ENCODE results near the gene XPNPEP2. TPM values are rescaled to one million over a fixed set of nuclear protein-coding genes. Genes with fewer than 3 reads are reported as not detected.

The XPNPEP2 gene
- polyA plus RNA-seq, 1 of the 3 experiments (the other 2 are of a cell fraction): 0.21 TPM

GRCh38 chrX:129787336-129788055, 48.7 kb downstream of the XPNPEP2 start:
- CTCF ChIA-PET: interaction anchor here (0.6 kb wide), 1 partner anchor 11 kb away, joined by 3 read pairs; no protein-coding TSS in a partner anchor
- 41% methylated on average over 9 of the region's 11 CpGs for WGBS (ENCODE audit: low lambda C conversion rate)

More at GRCh38 chrX:129787336-129788055, 48.7 kb downstream of the XPNPEP2 start:
- Histone ChIP-seq H3K4me1 (ENCODE audit: control insufficient read depth in 1 of 2, insufficient read depth in 2 of 2, low read depth in 1 of 2, low read length in 1 of 2) (no peaks in the 10 kb centered on the region; a peak in 1 of 4 replicates), H4K20me1 (ENCODE audit: insufficient read depth) (no peaks in the 10 kb centered on the region), H3K4me3 (ENCODE audit: low read depth in 2 of 2, low read length in 1 of 2) (no peak overlapping the region), H3K36me3 (replicated peaks in 1 of 2; ENCODE audit: control insufficient read depth in 1 of 2, insufficient read depth in 2 of 2, low read length in 1 of 2) (no peaks in the 10 kb centered on the region), H3K4me2 (no peak overlapping the region), H3K9me3 (no peaks in the 10 kb centered on the region), H3K9me2 (no peaks in the 10 kb centered on the region), H3K27me3 (ENCODE audit: insufficient read depth) (no peaks in the 10 kb centered on the region; the same call in 1 of the 2 replicates), H3K79me2 (ENCODE audit: insufficient read depth) (no peaks in the 10 kb centered on the region), H3K27ac (ENCODE audit: low read depth in 2 of 2, low read length in 1 of 2) (no peak overlapping the region), H2AFZ (ENCODE audit: low read depth) (no peak overlapping the region), H3K9ac (no peak overlapping the region), H3F3A (replicated peaks; ENCODE audit: insufficient read depth) (no peaks in the 10 kb centered on the region)
- no peak for TF ChIP-seq GATA2 (CRISPR knock-in tag; IDR thresholded peaks at IDR 0.05)
- TF ChIP-seq FOXJ3 (CRISPR knock-in tag; IDR thresholded peaks at IDR 0.05): no peak
- no peak for TF ChIP-seq NRF1 (IDR thresholded peaks at IDR 0.05; ENCODE audit: low read depth, low read length)
- no peak for TF ChIP-seq RAD21 (IDR thresholded peaks at IDR 0.05; ENCODE audit: low read length)
- no peak for TF ChIP-seq IRF3 (IDR thresholded peaks at IDR 0.05; ENCODE audit: low read depth, low read length)
- TF ChIP-seq EZH2phosphoT487 (IDR thresholded peaks at IDR 0.05; ENCODE audit: borderline replicate concordance, low read depth): no peak
- no peak for TF ChIP-seq MAX (IDR thresholded peaks at IDR 0.05; ENCODE audit: low read depth)
- TF ChIP-seq MXI1 (IDR thresholded peaks at IDR 0.05; ENCODE audit: low read depth, low read length): no peak
- no peak for TF ChIP-seq CHD2 (IDR thresholded peaks at IDR 0.05; ENCODE audit: low read length, partially characterized antibody)
- no peak for TF ChIP-seq ZBTB33 (IDR thresholded peaks at IDR 0.05; ENCODE audit: borderline replicate concordance, low read depth)
- TF ChIP-seq RCOR1 (IDR thresholded peaks at IDR 0.05; ENCODE audit: low read length): no peak
- no peak for TF ChIP-seq FOSL2 (IDR thresholded peaks at IDR 0.05; ENCODE audit: borderline replicate concordance, low read depth)
- TF ChIP-seq RFX5 (IDR thresholded peaks at IDR 0.05; ENCODE audit: low read length): no peak
- no peak for TF ChIP-seq NFIC (IDR thresholded peaks at IDR 0.05; ENCODE audit: borderline replicate concordance)
- TF ChIP-seq SIN3A (IDR thresholded peaks at IDR 0.05; ENCODE audit: borderline replicate concordance, low read depth, low read length): no peak
- DNase-seq: no peak
- POLR2A ChIA-PET: no interaction called here

All from SK-N-SH (cell line).